ENCODE measurements around the gene LMO7.

DNA sequence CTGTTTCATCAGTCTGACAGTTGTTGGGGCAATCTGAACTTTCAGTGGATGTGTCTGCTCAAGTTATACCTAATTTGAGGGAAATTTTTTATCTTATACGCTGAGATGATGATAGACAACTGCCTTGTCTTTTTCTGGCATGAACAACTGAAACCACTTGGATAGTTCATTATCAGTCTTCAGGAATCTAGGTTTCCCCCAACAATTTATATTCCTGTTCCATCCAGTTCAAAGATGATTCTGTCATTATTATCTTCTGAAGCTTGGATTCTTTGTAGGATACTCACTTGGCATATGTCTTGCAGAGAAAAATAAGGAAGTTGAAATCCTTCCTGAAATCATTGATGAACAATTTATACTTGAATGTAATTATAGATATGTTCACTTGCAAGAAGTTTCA, 193.7 kb downstream of the LMO7 start:
- no peak for TF ChIP-seq POLR2AphosphoS5 (IDR thresholded peaks at IDR 0.05; ENCODE audit: borderline replicate concordance, low read depth, low read length)
- TF ChIP-seq EZH2 (IDR thresholded peaks at IDR 0.05) = no peak

Data from SK-N-MC (cell line).